HG03139 (cell line): ENCODE data around the gene NBL1.

ENCODE experiments used
- ATAC-seq: cut with Tn5 transposase; IDR thresholded peaks from one replicate; pipeline ENCODE4 v1.9.1; 2021; ENCODE audit not compliant: unreplicated experiment

The NBL1 gene

DNA sequence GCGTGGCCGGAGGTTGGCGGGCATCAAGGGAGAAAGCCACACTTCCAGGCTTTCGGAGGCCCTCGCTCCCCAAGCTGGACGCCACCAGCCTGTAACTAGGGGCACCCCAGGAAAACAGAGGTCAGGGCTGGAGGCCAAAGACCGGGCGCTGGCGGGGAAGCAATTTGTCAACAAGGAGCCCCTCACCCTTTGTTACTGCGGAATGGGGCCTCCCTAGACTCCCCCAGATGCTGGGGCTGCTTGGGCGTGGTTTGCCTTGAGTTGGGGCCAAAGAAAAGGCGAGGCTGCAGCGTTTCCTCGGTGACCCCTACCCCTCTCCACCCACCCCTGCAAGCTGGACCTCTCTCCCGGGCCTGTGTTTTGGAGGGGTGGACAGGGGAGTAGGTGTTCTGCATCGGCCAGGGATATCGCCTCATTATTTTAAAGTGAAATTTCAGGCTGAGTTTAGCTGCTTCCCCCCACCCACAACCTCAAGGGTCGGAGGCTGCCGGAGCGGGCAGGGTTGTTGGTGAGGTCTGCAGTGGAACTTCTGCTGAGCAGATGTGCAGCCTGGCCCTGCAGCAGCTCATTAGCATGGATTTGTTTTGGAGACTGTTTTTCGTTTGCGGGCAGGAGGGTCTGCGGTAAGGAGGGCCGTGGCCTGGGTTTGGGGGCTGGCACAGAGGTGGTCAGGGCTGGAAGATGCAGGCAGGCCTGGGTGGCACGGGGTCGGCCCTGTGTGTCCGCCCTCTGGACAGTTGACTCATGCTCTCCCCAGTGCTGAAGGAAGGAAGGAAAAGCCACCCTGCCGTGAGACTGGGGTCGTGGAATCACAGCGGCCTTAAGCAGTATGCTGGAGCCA is 1.5 kb downstream of the NBL1 start:
- ATAC-seq, result no peak

DNA sequence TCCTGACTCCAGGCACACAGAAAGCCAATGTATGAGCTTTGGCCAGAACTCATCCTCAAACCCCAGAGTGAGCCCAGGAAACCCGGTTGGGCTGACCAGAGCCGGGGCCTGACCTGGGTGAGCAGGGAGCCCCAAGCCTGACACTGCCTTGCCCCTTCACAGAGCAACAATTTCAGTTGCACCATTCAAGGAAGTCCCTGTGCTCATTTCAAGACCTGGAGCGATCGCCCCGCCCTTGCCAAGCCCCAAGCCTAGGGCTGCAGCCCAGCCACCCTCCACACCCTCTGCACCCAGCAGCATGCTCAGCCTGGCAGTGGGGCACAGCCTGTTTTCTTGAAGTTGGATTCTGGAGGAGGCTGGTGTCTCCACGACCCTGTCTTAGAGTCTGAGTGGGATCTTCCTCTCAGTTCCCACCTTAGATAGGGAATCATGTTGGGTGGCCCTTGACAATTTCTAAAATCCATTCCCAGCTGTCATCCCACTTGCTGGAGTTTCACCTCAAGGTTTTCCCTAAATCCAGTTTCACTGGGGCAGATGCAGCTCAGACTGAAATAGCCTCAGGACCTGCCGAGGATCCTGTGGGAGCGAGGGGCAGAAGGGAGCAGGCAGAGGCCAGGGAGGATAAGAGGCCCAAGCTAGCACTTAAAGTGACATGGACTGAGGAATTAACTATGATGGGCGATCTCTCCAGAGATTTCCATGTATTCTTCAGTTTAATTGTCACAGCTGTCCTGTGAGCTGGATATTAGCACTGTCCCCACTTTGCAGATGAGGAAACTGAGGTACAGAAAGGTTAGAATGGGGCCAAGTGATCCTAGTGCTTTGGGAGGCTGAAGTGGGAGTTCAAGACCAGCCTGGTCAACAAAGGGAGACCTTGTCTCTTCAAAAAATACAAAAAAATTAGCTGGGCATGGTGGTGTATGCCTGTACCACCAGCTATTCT is 2.5 kb downstream of the NBL1 start:
- ATAC-seq, result no peak

- no peak for ATAC-seq
These were observed 3.5 kb downstream of the NBL1 start for GRCh38 chr1:19647643-19648042.

DNA sequence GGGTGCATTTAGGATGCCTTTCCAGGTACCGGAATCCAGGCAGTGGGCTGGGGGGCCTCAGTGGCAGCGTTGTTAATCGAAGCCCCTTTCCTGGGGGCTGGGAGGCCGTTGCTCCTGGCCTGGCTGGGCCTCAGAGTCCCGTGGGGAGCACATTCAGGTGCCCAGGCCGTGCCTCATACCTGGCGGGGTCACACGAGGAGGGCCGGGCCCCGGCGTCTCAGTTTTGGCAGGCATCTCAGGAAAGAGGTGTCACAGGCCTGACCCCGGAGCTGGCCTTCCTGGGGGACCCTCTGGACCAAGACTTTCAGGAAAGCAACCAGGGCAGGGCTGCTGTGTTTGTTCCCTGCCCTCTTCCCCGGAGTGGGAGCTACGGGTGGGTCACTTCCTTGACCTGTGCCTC is 4.1 kb downstream of the NBL1 start:
- no peak for ATAC-seq

GRCh38 chr1:19648689-19649088 is 4.6 kb downstream of the NBL1 start:
- ATAC-seq, result no peak

DNA sequence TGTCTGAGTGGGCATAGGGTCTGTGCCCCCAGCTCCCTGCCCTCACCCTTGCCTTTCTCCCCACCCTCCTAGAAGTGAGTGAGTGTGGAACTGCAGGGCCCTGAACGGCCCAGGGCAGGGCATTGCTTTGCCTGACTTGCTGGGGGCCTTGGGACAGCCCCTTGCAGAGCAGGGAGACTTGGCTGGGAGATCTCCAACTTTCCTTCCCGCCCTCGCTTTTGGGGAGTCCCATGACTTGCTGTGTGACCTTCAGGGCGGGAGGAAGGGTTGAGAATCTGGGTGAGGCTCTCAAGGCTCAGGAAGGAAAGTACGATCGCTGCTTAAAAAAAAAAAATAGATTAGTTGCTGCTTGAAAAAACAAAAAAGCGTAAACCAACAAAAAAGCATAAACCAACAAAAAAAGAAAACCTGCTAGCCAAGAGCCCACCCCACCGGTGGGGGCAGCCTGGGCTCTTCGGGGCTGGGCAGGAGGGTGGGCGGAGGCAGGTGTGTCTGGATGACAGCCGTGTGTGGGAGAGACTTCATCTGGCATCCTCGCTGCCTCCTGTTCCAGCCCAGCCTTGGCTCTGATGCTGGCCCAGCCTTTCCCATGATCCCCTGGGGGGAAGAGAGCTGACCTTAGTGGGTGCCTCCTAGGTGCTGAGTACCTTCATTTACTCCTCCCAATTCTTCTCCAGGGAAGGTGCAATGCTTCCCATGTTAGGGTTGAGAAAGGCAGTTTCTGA is 6.5 kb downstream of the NBL1 start:
- no peak for ATAC-seq

- no peak for ATAC-seq
These were observed 7.1 kb downstream of the NBL1 start for GRCh38 chr1:19651141-19651737.

- no peak for ATAC-seq
These were observed 10.3 kb downstream of the NBL1 start for GRCh38 chr1:19654386-19654785.

DNA sequence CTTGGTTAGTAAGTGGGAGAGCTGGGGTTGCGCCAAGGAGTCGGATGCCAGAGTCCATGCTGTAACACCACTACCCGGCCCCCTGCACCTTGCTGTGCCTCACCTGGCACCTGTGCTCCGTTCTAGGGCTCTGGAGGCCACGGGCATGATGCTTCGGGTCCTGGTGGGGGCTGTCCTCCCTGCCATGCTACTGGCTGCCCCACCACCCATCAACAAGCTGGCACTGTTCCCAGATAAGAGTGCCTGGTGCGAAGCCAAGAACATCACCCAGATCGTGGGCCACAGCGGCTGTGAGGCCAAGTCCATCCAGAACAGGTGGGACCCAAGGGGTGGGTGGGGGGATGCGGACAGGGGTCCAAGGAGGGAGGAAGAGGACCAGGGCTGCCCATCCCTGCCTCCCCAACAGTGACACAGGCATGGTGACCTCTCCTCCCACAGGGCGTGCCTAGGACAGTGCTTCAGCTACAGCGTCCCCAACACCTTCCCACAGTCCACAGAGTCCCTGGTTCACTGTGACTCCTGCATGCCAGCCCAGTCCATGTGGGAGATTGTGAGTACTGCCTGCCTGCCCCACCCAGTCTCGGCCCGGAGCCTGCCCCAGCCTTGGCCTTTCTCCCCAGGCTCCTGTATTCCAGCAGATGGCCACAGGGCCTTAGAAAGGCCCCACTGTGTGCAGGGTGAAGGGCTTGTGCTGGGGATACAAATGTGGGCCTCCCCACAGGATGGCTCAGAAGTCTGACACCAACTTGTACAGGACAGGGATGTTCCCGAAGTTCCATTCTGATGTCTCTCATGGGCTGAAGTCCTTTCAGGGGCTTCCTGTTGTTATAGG is 11.0 kb downstream of the NBL1 start:
- no peak for ATAC-seq

GRCh38 chr1:19655718-19656080 is 11.6 kb downstream of the NBL1 start:
- ATAC-seq, result no peak

GRCh38 chr1:19656134-19656779 is 12.1 kb downstream of the NBL1 start:
- no peak for ATAC-seq

GRCh38 chr1:19656780-19657466 is 12.8 kb downstream of the NBL1 start:
- ATAC-seq, result no peak

- no peak for ATAC-seq
These were observed 13.4 kb downstream of the NBL1 start for GRCh38 chr1:19657511-19657910.

- ATAC-seq, result no peak
These were observed 14.1 kb downstream of the NBL1 start for GRCh38 chr1:19658186-19658585.

- ATAC-seq, result no peak
These were observed 17.7 kb downstream of the NBL1 start for GRCh38 chr1:19661721-19662228.

GRCh38 chr1:19662313-19662712 is 18.2 kb downstream of the NBL1 start:
- no peak for ATAC-seq

DNA sequence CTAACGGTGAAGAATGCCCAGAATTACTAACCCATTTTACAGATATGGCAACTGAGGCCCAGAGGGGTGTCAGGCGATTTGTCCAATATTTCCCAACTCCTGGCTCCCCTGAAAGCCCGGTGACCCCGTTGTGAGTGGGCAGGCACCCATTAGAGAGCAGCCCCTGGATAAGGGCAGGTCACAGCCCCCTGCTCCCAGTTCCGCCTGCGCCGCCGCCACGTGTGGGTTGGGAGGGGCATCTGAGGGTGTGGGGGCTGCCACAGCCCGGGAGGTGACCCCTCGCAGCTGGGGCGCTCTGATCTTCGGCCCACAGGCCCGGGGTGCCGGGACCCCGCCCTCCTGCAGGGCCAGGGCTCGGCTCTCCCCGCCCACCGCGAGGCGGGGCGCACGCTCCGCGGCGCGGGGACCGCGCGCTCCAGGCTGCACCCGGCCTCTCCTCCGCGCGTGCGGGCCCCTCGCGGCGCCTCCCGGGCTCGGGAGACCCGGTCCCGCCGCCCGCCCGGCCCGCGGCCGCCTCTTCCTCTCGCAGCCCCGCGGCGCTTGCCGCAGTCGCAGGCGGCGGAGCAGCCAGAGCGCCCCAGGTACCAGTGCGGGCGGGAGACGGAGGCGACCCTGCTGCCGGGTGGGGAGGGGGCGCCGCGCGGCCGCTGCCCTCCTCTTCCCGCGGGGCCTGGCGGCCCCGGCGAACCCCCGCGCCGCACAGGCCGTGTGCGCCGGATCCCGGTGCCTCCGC is 20.5 kb downstream of the NBL1 start, which contains the start of gene HTR6:
HTR6 (plus strand) TSS at position 423 of the 733 bp plus-strand sequence. CDS start 879 bp downstream, outside the sequence.
- ATAC-seq, result no peak

DNA sequence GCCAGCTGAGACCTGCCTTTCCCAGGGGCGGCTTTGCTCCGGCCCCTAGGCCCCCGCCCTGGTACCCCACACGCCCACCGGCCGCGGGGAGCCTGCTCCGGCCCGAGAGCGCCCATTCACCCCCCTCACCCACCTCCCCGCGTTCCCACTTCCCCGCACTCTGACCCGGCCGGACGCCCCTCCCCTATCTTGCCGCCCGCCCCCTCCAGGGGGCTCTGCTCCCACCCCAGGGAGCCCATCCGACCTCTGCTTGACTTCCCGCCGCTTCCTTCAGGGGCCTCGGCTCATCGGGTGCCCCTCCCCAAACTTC is 21.0 kb downstream of the NBL1 start:
- ATAC-seq, result no peak
